Measurements from ENCODE around the gene SETDB2.

SETDB2 gene

GRCh38 chr13:49429121-49429520, 15.0 kb upstream of the SETDB2 start:
- no peak for DNase-seq

- no peak for DNase-seq
Measured at GRCh38 chr13:49435992-49436391, 8.1 kb upstream of the SETDB2 start.

DNA sequence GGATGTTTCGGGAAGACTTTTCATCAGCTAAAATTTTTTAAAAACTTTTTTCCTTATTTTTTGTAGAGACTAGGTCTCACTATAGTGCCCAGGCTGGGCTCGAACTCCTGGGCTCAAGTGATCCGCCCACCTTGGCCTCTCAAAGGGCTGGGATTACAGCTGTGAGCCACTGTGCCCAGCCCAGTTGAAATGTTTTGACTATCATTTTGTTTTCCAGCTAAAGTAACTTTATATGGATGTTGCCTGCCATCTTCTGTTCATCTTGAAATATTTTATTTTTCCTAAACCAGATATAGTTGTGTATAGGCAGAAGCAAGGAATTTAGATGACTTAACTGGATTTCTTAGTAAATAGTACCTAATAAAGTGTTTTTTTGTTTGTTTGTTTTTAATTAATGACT, 7.2 kb upstream of the SETDB2 start:
- no peak for DNase-seq

DNA sequence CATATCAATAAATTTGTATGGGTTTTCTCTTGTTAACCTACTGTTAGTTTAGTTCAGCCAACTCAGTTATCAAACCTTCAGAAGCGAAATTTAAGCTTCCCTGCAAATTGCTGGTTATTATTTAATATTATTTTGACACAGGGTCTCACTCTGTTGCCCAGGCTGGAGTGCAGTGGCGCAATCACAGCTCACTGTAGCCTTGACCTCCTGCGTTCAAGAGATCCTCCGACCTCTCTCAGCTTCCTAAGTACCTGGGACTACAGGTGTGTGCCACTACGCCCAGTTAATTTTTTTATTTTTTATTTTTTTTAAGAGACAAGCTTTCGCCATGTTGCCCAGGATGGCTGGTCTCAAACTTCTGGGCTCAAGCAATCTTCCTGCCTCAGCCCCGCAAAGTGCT, 6.4 kb upstream of the SETDB2 start:
- no peak for DNase-seq

- no peak for DNase-seq
Measured at GRCh38 chr13:49439609-49440008, 4.5 kb upstream of the SETDB2 start.

- no peak for DNase-seq
Measured at GRCh38 chr13:49441312-49441711, 2.8 kb upstream of the SETDB2 start.

- no peak for DNase-seq
Measured at GRCh38 chr13:49441846-49442245, 2.2 kb upstream of the SETDB2 start.

DNA sequence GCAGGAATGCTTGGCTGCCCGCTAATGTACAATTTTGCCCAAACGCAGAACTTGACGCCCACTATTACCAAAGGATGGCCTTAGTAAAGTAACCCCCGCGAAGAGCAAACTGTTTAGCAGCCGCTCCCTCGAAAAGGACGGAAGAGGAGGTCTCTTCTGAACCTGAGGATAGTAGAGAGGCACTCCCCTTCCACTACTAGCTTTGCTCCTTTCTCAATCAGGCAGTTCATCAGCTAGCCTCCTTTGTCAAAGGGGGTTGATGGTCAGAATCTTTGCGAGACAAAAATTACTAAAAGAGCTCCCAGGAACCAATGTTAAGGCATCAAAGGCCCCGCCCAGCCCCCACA, 744 bp upstream of the SETDB2 start:
- DNase-seq, result no peak

DNA sequence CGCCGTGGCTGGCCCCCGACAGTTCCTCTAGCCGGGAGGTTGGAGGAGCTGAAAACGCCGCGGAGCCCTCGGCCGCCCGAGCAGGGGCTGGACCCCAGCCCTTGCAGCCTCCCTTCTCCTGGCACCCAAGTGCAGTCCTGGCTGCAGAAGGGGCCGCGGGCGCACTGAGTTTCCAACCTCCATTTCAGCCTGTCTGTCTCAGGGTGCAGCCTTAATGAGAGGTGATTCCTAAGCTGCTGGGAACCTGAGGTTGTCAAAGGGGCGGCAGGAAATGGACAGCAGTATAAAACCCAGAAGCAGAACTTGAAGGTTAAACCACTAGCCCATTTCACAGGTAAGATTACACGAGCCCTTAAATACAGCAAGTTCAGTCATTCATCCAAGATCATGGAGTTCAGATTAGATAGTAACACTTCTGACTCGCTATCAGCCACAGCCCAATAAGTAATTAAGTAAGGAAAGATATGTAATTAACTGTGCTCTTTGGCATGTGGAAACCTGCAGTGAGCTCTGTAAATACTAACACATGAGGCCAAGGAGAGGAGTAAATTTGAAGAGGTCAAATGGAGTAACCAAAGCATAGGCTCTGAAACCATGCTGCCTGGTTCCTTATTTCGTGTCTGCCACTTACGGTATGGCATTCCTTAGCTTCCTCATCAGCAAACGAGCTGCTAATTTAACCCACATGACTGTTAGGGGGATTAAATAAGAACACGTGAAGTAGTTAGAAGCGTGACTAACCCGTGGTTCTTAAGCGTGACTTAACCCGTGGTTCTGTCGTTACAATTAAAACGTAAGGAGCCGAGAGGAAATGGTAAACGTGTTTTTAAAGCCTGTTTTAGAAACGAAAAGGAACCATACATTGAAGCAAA, 686 bp downstream of the SETDB2 start:
- no peak for DNase-seq

DNA sequence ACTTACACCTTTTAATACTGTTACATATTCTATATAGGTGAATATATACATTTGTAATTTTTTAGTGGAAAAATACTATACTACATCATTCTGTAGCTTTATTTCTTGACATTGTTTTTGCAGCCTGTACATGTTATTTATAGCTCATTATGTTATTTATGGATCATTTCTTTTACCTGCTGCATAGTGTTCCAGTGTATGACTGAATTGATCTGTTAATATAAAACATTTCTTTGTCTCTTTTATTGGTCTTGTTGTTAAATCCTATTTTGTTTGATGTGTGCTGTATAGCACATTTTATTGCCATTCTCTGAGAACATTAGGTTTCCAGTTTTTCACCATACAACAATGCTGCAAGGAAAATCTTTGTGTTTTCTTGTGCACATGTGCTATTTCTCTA, 2.4 kb downstream of the SETDB2 start:
- no peak for DNase-seq

DNA sequence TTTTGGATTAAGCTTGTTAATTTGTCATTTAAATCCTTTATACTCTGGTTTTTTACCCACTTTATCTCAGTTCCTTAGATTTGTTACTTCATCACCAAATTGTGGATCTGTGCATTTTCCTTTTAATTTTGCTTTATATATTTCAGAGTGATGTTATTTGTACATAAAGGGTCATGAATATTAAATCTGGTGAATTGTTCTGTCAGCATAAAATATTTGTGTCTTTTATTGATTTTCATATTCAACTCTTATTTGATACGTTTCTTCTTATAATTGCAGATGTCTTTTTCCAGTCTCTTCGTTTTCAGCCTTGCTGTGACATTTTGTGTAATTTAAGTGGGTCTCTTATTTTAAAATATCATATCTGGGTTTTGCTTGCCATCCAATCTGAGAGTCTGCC, 4.7 kb downstream of the SETDB2 start:
- no peak for DNase-seq

DNA sequence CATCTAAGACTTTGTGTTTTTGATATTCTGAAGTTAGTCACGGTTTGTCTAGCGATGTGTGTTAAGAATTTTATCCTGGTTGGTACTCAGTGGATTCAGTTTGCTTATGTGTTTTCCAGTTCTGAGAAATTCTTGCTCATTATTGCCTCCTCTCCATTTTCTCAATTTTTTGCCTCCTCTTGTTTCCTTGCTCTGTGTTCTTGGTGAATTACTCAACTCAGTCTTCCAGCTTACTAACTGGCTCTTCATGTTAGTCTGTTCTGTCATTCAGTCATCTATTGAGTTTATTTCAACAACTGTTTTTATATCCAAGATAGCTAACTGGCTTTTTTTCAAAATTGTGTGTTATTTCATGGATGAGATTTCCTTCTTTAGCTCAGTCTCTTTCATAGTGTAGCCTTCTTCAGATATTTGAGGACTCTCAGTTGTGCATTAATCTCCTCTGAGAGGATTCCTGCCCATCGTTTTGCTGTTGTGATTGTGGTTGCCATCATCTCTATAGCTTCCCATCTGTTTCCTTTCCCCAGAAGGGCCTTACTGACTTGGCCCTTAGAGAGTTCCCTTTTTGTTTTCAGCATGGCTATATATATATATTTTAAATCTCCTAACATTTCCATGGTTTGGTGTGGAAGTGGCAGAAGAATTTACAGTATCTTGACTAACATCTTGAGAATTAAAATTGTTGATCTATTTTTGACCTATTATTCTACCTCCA, 6.2 kb downstream of the SETDB2 start:
- no peak for DNase-seq

DNA sequence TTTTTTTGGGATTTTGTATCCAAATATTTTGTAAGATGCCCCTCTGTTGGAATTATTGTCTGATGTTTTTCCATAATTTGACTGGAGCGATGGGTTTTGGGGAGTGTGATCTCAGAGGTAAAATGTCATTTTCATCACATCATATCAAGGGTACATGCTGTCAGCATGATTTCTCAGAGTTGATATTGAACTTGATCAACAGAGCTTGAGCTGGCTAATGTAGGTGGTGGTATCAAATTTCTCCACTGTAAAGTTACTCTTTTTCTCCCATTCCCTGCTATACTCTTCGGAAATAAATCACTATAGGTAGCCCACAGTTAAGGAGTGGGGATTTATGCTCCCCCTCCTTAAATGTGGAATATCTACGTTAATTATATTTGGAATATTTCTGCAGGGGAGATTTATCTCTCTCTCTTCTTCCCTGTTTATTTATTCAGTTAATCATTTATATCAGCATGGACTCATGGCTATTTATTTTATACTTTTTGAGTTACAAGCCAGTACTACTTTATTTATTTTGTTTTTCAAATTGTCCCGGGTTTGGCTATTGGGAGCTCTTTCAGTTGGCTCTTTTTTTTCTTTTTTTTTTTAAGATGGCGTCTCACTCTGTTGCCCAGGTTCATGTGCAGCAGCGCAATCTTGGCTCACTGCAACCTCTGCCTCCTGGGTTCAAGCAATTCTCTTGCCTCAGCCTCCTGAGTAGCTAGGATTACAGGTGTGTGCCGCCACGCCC, 8.8 kb downstream of the SETDB2 start:
- no peak for DNase-seq

- no peak for DNase-seq
Measured at GRCh38 chr13:49453465-49453864, 9.4 kb downstream of the SETDB2 start.

DNA sequence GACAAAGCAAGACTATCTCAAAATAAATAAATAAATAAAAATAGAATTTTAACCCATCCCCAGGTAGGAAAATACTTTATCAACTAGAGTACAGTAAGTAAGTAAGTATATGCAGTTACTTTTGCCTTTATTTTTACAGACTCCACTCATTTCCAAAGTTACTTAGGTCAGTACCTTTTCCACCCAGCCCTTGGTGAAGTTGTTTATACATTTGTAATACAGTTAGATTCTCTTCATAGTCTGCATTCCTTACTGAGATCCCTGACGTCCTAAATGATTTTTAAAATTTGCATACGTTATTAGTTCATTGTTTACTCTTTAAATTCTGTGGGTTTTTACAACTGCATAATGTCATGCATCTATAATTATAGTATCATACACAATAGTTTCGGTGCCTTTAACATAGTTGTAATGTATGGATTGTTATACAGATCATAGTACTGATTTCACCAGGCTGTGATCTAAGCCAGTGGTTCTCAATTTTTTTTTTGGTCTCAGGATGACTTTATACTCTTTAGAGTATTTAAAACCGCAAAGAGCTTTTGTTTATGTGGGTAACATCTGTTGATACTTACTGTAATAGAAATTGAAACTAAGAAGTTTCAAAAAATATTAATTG, 10.4 kb downstream of the SETDB2 start:
- DNase-seq, result no peak

DNA sequence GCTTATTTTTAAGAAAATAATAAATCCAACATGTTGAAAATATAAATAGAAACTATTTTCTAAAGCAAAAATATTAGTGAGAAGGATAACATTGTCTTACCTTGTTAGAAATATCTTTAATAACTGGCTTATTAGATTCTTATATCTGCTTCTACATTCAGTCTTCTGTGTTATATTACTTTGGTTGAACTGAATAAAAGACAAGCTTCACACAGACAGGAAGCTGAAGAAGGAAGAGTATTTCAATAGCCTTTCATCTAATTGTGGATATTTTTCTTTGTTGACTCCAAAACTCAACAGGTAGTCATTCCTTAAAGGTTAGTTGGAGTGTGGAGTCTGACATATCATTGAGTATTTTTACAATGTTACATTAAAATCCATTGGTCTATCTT, 10.9 kb downstream of the SETDB2 start:
- no peak for DNase-seq

GRCh38 chr13:49456156-49456555, 12.1 kb downstream of the SETDB2 start:
- DNase-seq, result no peak

DNA sequence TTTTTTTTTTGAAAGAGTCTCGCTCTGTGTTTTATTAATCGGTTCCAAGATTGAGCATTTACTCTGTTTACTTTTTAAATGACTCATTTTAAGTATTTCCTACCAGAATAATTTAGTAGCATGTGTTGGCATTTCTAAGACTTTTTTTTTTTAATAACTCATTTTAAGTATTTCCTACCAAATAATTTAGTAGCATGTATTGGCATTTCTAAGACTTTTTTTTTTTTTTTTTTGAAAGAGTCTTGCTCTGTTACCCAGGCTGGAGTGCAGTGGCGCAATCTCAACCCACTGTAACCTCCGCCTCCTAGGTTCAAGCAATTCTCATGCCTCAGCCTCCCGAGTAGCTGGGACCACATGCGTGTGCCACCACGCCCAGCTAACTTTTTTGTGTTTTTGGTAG, 13.1 kb downstream of the SETDB2 start:
- DNase-seq, result no peak

- no peak for DNase-seq
Measured at GRCh38 chr13:49459580-49459979, 15.5 kb downstream of the SETDB2 start.

DNA sequence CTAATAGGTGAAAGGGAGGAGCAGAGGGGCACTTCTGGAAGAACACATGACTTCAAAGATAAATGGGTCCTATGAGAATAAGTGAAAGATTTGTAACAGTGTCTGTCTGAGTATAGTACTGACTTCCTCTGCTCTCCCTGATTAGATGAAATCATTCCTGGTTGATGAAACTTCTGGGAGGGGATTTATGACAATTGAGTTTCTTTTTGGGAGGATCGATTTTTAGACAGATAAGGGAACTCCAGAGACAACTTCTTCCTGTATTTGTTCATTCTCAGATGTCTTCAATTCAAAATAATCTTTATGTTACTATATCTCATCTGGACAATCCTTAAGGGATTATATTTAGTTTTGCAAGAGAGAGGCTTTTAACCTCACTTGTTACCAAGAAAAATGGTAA, 20.0 kb downstream of the SETDB2 start:
- DNase-seq, result no peak

- DNase-seq, result no peak
Measured at GRCh38 chr13:49464621-49465325, 20.7 kb downstream of the SETDB2 start.

GRCh38 chr13:49466292-49466838, 22.3 kb downstream of the SETDB2 start:
- no peak for DNase-seq

DNA sequence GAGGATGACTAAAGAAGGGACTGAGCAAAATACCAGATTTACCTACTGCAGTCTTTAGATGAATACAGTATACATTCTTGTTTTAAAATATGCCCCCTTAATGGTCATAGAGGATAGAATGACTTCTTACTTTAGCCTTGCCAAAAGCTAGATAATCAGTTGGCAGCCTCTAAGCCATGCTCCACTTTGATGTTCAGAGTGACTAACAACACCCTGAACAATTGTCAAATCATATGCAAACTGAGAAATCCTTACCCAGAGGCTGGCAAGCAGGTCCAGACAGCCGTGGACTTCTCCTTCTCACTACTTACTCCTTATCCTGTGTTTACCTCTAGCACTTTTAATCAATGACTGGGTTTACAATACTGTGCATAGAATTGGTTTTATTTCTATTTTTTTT, 28.1 kb downstream of the SETDB2 start:
- no peak for DNase-seq

All from 8988T (cell line).